ENCODE measurements around the gene PRKAB2.
"Not testable (repeated sequence)": the region's sequence is repeated elsewhere in the genome, so short reads cannot be mapped to it uniquely, and the experiment has no call there.

The PRKAB2 gene, protein sequence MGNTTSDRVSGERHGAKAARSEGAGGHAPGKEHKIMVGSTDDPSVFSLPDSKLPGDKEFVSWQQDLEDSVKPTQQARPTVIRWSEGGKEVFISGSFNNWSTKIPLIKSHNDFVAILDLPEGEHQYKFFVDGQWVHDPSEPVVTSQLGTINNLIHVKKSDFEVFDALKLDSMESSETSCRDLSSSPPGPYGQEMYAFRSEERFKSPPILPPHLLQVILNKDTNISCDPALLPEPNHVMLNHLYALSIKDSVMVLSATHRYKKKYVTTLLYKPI

DNA sequence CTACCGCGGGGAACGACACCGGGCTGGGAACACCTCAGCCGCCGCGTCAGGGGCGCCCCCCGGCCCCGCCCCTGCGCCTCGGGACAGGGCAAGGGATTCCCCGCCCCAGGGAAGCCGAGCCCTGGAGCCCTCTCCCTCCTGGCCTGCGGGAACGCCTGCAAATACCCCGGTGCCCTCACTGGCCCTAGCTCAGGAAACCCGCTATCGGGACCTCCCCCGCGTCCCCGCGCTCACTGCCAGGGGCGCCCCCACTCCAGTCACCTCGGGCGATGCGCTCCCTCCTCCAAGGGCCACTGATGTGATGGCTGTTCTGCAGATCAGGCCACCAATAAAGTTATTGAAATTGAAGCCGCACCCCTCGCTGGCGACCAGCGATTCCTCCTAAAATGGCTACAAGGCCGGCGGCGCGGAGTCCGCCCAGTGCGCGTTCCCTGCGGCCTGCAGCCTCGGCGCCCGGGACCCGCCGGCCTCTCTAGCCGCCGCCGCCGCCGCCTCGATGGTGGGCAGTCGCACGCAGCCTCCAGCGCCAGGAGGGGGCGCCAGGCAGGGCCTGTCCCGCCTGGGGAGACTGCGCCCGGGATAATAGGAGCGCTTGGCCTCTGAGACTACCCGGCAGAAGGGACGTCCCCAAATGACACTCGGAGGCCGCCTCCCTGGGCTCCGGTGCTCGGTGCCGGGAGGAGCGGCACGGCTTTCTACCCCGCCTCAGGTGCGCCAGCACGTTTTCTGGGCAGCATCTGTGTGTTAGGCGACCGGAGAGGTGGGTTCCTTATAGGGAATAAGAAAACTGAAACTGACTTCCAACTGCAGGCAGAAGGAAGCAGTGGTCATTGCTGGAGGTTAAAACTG, at the start of gene PRKAB2:
Gene PRKAB2 (minus strand): TSS at position 303 of the 849 bp plus-strand sequence. CDS start 326 bp downstream, outside the sequence.
- peak; percentile 98 to 99 for DNase-seq

GRCh38 chr1:147218606-147219005, 46.3 kb upstream of the PRKAB2 start:
- DNase-seq, result no peak

GRCh38 chr1:147217141-147217540, 44.9 kb upstream of the PRKAB2 start:
- no peak for DNase-seq

GRCh38 chr1:147216124-147216523, 43.9 kb upstream of the PRKAB2 start:
- no peak for DNase-seq

DNA sequence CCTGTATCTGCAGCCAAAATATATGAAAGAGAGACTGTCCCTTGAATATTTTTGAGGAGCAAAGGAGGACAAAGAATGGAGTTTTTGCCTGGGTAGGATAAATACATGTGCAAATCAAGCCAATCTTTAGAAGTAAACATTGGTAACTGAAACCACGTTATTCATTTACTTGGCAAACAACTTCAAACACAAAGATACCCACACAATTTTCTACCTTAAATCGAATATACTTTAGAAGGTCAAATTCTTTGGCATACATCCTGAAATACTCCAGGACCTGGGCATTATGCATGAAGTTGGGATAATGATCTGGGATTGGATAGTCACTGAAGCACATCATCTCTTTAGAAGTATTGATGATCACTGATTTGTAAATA, 43.3 kb upstream of the PRKAB2 start:
- DNase-seq, result no peak

DNA sequence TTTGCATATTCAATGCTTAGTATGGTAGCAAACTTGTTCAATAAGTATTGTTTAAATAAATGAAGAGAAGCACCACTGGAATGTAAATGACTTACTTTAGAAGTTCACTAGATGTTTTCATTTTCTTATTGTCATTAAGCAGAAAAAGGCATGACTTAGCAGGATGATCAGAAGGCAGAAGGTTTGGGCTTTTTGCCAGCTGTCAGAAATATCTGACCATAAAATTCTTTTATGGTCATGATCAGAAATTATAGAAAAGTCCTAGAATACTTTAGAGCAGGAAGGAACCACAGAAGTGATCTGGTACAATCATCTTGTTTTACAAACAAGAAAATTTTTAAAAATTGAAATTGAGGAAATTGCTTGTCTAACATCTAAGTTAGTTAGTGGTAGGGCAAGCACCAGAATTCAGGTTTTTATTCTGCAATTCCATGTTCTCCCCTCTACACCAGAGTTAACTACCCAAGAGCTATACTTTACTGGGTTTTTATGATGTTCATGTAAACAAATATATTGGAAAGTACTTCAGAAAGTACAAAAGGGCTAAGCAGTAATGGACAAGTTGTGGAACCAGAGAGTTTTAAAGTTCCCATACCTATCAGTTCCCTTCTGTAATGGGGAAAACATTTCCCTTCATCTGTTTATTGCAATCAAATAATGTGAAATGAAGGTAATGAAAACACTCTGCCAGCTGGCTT, 42.7 kb upstream of the PRKAB2 start:
- DNase-seq, result no peak

DNA sequence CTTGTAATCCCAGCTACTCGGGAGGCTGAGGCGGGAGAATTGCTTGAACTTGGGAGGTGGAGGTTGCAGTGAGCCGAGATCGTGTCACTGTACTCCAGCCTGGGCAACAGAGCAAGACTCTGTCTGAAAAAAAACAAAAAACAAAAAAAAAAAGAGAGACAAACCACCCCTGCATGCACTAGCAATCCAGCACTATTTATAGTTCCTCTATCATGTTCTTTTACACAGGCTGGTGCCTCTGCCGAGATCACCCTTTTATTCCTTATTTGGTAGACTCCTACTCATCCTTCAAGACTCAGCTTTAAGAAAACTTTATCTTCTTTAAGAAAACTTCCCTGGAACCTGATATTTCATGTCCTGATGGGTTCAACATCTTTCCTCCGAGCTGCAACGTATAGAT, 42.1 kb upstream of the PRKAB2 start:
- DNase-seq, result no peak

DNA sequence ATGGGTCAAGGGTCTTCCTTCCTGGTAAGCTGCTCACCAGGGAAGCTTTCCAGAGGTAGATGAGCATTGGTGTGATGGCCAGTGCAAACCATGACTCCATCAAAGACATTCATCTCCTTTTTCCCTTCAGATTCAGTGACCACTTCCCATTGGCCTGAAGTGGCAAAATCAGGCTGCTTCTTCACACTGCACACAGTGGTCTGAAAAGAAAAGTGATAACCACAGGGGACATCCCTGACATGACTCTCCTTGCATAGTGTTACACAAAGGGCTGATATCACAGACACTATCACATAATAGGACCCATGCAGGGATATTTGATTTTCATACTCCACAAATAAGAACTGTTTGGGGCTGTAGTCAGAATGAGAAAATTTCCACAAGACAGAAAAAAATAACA, 41.0 kb upstream of the PRKAB2 start:
- no peak for DNase-seq

GRCh38 chr1:147211577-147211976, 39.3 kb upstream of the PRKAB2 start:
- DNase-seq, result no peak

GRCh38 chr1:147210987-147211386, 38.7 kb upstream of the PRKAB2 start:
- no peak for DNase-seq

- DNase-seq, result no peak
Observed at GRCh38 chr1:147209825-147210821, 37.9 kb upstream of the PRKAB2 start.

GRCh38 chr1:147208619-147209018, 36.3 kb upstream of the PRKAB2 start:
- DNase-seq, result no peak

DNA sequence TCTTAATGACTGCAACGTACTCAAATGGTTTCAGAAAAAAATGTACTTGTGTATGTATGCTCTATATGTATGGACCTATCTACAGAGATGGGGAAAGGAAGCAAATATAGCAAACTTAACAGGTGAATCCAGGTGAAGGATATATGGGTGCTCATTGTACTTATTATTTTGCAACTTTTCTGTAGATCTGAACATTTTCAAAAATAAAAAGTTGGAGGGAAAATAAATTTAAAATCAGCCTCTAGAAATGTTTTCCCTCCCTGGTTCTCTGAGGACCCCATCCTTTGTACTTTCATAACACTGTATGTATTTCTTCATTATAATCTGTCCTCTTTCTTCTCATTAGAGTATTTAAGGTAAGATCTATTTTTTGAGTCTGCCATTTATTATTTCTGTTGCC, 34.9 kb upstream of the PRKAB2 start:
- no peak for DNase-seq

GRCh38 chr1:147204080-147204479, 31.8 kb upstream of the PRKAB2 start:
- no peak for DNase-seq

DNA sequence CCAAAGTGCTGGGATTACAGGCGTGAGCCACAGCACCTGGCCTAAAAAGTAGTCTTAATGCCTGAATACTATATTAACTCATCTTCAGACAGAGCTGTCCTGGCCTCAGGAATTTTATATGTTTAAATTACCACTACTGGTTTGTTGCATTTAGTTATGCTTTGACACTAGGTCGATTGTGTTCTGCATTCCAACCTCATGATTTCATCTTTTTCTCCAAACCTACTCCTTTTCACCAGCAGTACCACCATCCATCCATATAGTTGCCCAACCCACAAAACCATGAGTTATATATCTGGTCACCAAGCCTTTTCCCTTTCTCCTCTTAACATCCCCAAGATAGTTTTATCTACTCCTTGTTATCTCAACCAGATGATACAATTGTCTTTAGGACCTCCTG, 30.3 kb upstream of the PRKAB2 start:
- no peak for DNase-seq

DNA sequence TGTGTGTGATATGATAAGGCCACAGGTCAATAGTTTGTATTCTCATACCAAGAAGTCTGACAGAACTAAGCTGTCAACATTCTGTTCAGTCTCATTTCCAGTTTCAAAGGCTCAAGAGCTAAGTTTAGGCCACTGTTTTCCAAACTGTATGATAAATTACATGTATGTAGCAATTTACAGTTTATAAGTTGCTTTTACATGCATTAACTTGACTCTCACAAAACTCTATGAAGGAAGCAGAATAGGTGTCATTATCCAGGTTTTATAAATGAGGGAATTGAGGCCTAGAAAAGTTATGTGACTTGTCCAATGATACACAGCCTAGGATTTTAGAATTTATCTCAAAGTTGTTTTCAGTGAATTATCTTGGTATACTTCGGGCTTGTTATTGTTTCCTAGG, 29.5 kb upstream of the PRKAB2 start:
- no peak for DNase-seq

DNA sequence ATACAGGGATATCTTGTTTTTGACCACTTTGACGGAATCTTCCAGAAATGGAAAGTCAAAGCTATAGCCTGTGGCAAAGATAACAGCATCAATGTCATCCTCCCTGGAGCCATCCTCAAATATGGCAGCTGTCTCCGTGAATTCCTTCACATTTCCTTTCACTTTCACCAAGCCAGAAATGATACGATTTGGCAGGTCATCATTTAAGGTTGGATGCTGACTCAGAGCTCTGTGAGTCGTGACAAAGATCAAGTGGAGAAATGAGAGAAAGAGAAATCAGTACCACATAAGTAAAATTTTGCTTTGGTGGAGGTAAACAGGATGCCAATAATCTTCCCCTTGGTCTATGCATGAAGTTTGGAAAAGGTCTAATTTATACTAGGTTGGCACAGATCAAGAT, 29.0 kb upstream of the PRKAB2 start:
- no peak for DNase-seq

- DNase-seq, result not testable (repeated sequence)
Observed at GRCh38 chr1:147197324-147197723, 25.1 kb upstream of the PRKAB2 start.

- DNase-seq, result no peak
Observed at GRCh38 chr1:147189514-147189913, 17.2 kb upstream of the PRKAB2 start.

- DNase-seq, result no peak
Observed at GRCh38 chr1:147185432-147185831, 13.2 kb upstream of the PRKAB2 start.

GRCh38 chr1:147177611-147178380, 5.5 kb upstream of the PRKAB2 start:
- no peak for DNase-seq

All from SHP77 (cell line).